Measurements from ENCODE around the gene GON4L. TPM values are rescaled to one million over a fixed set of nuclear protein-coding genes. Genes with fewer than 3 reads are reported as not detected.
"Not testable (repeated sequence)": the region's sequence is repeated elsewhere in the genome, so short reads cannot be mapped to it uniquely, and the experiment has no call there.

GON4L gene
- total RNA-seq, 4 donors from 2014 or later = 24.9 to 43.9 (median 33.6) TPM

GRCh38 chr1:155715777-155716176 is 141.2 kb downstream of the GON4L start:
- intact Hi-C loops (cut with DNase I; ENCODE audit: low total_unique reads) = no loop called here
- WGBS, 2 donors = 97% methylated on average over 5 of the region's 5 CpGs
- TF ChIP-seq POLR2A (IDR thresholded peaks at IDR 0.05) = no peak
- no peak for TF ChIP-seq CTCF (IDR thresholded peaks at IDR 0.05)
- DNase-seq (ENCODE audit: low spot score in 2 of 2) = no peak
- H3K4me3 ChIP-seq (ENCODE audit: low read depth, poor library complexity, severe bottlenecking) = no peak overlapping the region

- H3K4me3 ChIP-seq (ENCODE audit: low read depth, poor library complexity, severe bottlenecking); DNase-seq (ENCODE audit: low spot score in 2 of 2); intact Hi-C loops (cut with DNase I; ENCODE audit: low total_unique reads): not testable (repeated sequence)
- 97 to 100% methylated on average over 3 of the region's 3 CpGs for WGBS, 2 donors
These were observed 142.0 kb downstream of the GON4L start for GRCh38 chr1:155715056-155715455.

- H3K4me3 ChIP-seq (ENCODE audit: low read depth, poor library complexity, severe bottlenecking) = no peak overlapping the region
- WGBS, 2 donors = 55 to 56% methylated on average over 2 of the region's 2 CpGs
- DNase-seq (ENCODE audit: low spot score in 2 of 2) = no peak
- no peak for TF ChIP-seq POLR2A (IDR thresholded peaks at IDR 0.05)
- no peak for TF ChIP-seq CTCF (IDR thresholded peaks at IDR 0.05)
- intact Hi-C loops (cut with DNase I; ENCODE audit: low total_unique reads) = no loop called here
These were observed 143.9 kb downstream of the GON4L start for GRCh38 chr1:155713075-155713474.

GRCh38 chr1:155712636-155713035 is 144.4 kb downstream of the GON4L start:
- DNase-seq (ENCODE audit: low spot score in 2 of 2); H3K4me3 ChIP-seq (ENCODE audit: low read depth, poor library complexity, severe bottlenecking); intact Hi-C loops (cut with DNase I; ENCODE audit: low total_unique reads): not testable (repeated sequence)
- 91% methylated on average over 3 of the region's 3 CpGs for WGBS, 2 donors

GRCh38 chr1:155711457-155711856 is 145.6 kb downstream of the GON4L start:
- DNase-seq (ENCODE audit: low spot score in 2 of 2); H3K4me3 ChIP-seq (ENCODE audit: low read depth, poor library complexity, severe bottlenecking); intact Hi-C loops (cut with DNase I; ENCODE audit: low total_unique reads): not testable (repeated sequence)
- WGBS, 2 donors = 72 to 84% methylated on average over 3 of the region's 3 CpGs

- no peak for TF ChIP-seq POLR2A (IDR thresholded peaks at IDR 0.05)
- TF ChIP-seq CTCF (IDR thresholded peaks at IDR 0.05) = no peak
- DNase-seq (ENCODE audit: low spot score in 2 of 2) = no peak
- WGBS, 2 donors = 98 to 99% methylated on average over 3 of the region's 3 CpGs
These were observed 147.6 kb downstream of the GON4L start for GRCh38 chr1:155709391-155709790.

GRCh38 chr1:155706139-155706538 is 150.9 kb downstream of the GON4L start:
- DNase-seq (ENCODE audit: low spot score in 2 of 2) = no peak
- intact Hi-C loops (cut with DNase I; ENCODE audit: low total_unique reads) = loop anchor here (5.0 kb wide), 1 partner anchor 711 kb away; no protein-coding TSS in a partner anchor
- 82% methylated on average over 5 of the region's 5 CpGs for WGBS, 2 donors
- H3K4me3 ChIP-seq (ENCODE audit: low read depth, poor library complexity, severe bottlenecking) = no peak overlapping the region
- TF ChIP-seq CTCF (IDR thresholded peaks at IDR 0.05) = no peak
- no peak for TF ChIP-seq POLR2A (IDR thresholded peaks at IDR 0.05)

More at GRCh38 chr1:155709391-155709790, 147.6 kb downstream of the GON4L start:
- intact Hi-C loops (cut with DNase I; ENCODE audit: low total_unique reads) = loop anchor here (5.0 kb wide), 1 partner anchor 708 kb away; no protein-coding TSS in a partner anchor
- no peak overlapping the region for H3K4me3 ChIP-seq (ENCODE audit: low read depth, poor library complexity, severe bottlenecking)

- DNase-seq (ENCODE audit: low spot score in 2 of 2); intact Hi-C loops (cut with DNase I; ENCODE audit: low total_unique reads); H3K4me3 ChIP-seq (ENCODE audit: low read depth, poor library complexity, severe bottlenecking): not testable (repeated sequence)
- 85 to 88% methylated on average over 5 of the region's 5 CpGs for WGBS, 2 donors
These were observed 152.6 kb downstream of the GON4L start for GRCh38 chr1:155704414-155704813.
